Tibial nerve (tissue), 4 donors: ENCODE measurements around the gene CLDN11. TPM values are rescaled to one million over a fixed set of nuclear protein-coding genes. Genes with fewer than 3 reads are reported as not detected.

Experiments used
- DNase-seq, 2 donors: peaks; one replicate each; pipeline ENCODE4 v3.0.0-alpha.2; 2019; ENCODE audit warnings: low spot score in 2 of 2
- H3K27ac ChIP-seq, 4 donors: fragments of 200-600 bp; sonication (generic) in 3 of 4; one replicate each; pipeline ENCODE4 v1.5.1; 2017 to 2019; ENCODE audit warnings: mild to moderate bottlenecking in 1 of 4
- H3K27me3 ChIP-seq, 2 donors: fragments of 200-600 bp; sonication (generic) in 1 of 2; one replicate each; pipeline versions ENCODE4 v1.5.1 to v1.6.0; 2017 to 2019
- H3K36me3 ChIP-seq, 3 donors: fragments of 200-600 bp; sonication (generic); one replicate each; pipeline ENCODE4 v1.5.1; 2018 to 2019
- H3K4me1 ChIP-seq, 4 donors: fragments of 200-600 bp; sonication (generic) in 3 of 4; one replicate each; pipeline ENCODE4 v1.5.1; 2017 to 2019
- H3K4me3 ChIP-seq, 4 donors: fragments of 200-600 bp; sonication (generic) in 3 of 4; one replicate each; pipeline ENCODE4 v1.5.1; 2017 to 2019; ENCODE audit warnings: mild to moderate bottlenecking in 1 of 4, moderate library complexity in 1 of 4
- H3K9me3 ChIP-seq, 4 donors: fragments of 200-600 bp; sonication (generic) in 3 of 4; one replicate each; pipeline ENCODE4 v1.5.1; 2017 to 2019
- EP300 ChIP-seq, 2 donors: sonication (generic); formaldehyde crosslinking; IDR thresholded peaks; one replicate each; pipeline ENCODE4 v1.6.1; 2017; ENCODE audit warnings: antibody characterized with exemption in 2 of 2, mild to moderate bottlenecking in 1 of 2
- POLR2A ChIP-seq, 2 donors: fragments of 450-650 bp; IDR thresholded peaks; one replicate each; pipeline ENCODE4 v1.6.1; 2017; ENCODE audit warnings: antibody characterized with exemption in 2 of 2, mild to moderate bottlenecking in 2 of 2, moderate library complexity in 2 of 2
- WGBS, 2 donors: methylation state at CpG; one replicate each; pipeline ENCODE4 v1.1.5; 2018; 5-methylcytosine and 5-hydroxymethylcytosine counted together
- total RNA-seq, 4 donors: library from RNA; depleted of rRNA; stranded (reverse); fragments of >200 nt; gene quantifications; one replicate each; pipeline ENCODE4 v1.1.0, GENCODE V29; 2016
- TF ChIP-seq, protein P1 (sequence below), 5 experiments: fragments of 200-600 bp in 3 of 5; fragments of 450-650 bp in 2 of 5; sonication (generic) in 3 of 5; IDR thresholded peaks; one replicate each; pipeline ENCODE4 v1.5.1; 2016 to 2019; ENCODE audit warnings: antibody characterized with exemption in 5 of 5, mild to moderate bottlenecking in 3 of 5, moderate library complexity in 2 of 5

The CLDN11 gene
- total RNA-seq, 4 donors from 2014 or later, result 32.0 to 65.1 (median 52.8) TPM

DNA sequence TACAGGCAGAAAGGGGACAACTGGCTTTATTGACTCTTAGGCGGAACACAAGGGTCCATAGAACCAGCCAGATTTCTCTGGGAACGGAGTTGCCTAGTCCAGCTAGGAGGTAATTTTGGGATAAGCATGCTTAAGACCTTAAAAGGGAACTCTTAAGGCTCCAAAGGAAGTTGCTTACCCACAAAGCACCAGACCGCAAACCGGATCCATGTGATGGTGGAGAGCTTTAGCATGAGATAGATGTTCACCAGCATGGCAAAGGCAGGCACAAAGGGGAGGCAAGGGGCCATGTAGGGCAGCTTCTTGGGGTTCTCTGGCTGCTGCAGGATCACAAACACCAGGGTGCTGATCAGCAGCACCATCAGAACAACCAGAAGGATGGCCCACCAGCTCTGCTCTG, 61.4 kb downstream of the CLDN11 start:
- Histone ChIP-seq H3K4me1 (no peaks in the 10 kb centered on the region), H3K9me3 (no peaks in the 10 kb centered on the region), H3K4me3 (no peak overlapping the region), H3K36me3 (no peaks in the 10 kb centered on the region), H3K27me3 (no peaks in the 10 kb centered on the region), H3K27ac (no peak overlapping the region)
- no peak for DNase-seq
- WGBS, 2 donors, result 91 to 94% methylated on average over 4 of the region's 4 CpGs
- TF ChIP-seq EP300 (IDR thresholded peaks at IDR 0.05) (no peak), POLR2A (IDR thresholded peaks at IDR 0.05) (no peak)
- TF ChIP-seq, protein P1, sequence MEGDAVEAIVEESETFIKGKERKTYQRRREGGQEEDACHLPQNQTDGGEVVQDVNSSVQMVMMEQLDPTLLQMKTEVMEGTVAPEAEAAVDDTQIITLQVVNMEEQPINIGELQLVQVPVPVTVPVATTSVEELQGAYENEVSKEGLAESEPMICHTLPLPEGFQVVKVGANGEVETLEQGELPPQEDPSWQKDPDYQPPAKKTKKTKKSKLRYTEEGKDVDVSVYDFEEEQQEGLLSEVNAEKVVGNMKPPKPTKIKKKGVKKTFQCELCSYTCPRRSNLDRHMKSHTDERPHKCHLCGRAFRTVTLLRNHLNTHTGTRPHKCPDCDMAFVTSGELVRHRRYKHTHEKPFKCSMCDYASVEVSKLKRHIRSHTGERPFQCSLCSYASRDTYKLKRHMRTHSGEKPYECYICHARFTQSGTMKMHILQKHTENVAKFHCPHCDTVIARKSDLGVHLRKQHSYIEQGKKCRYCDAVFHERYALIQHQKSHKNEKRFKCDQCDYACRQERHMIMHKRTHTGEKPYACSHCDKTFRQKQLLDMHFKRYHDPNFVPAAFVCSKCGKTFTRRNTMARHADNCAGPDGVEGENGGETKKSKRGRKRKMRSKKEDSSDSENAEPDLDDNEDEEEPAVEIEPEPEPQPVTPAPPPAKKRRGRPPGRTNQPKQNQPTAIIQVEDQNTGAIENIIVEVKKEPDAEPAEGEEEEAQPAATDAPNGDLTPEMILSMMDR (IDR thresholded peaks at IDR 0.05), result no peak

DNA sequence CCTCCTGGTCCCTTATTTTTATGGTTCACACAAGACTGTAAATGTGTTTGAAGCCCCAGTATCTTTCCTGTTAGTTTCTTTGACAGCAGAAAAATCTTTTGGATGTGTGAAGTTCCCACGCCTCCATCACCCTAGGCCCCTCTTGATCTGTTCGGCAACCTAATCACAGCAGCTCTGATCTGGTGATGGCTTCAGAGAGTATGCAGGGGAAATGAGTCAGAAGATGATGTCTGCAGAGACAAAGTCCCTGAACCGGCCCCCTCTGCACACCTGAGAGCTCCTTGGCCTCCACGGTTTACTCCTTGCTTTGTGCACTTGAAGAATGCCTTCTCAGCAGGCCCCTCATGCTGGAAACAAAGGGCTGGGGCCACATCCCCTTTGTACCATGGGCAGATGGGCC, 63.5 kb downstream of the CLDN11 start:
- TF ChIP-seq EP300 (IDR thresholded peaks at IDR 0.05) (no peak), POLR2A (IDR thresholded peaks at IDR 0.05) (no peak)
- TF ChIP-seq, protein P1 (IDR thresholded peaks at IDR 0.05), result no peak
- Histone ChIP-seq H3K4me3 (no peak overlapping the region), H3K36me3 (no peaks in the 10 kb centered on the region), H3K4me1 (no peaks in the 10 kb centered on the region), H3K27ac (no peak overlapping the region), H3K9me3 (no peaks in the 10 kb centered on the region), H3K27me3 (no peaks in the 10 kb centered on the region)
- DNase-seq, result no peak
- 74 to 82% methylated on average over 4 of the region's 4 CpGs for WGBS, 2 donors

DNA sequence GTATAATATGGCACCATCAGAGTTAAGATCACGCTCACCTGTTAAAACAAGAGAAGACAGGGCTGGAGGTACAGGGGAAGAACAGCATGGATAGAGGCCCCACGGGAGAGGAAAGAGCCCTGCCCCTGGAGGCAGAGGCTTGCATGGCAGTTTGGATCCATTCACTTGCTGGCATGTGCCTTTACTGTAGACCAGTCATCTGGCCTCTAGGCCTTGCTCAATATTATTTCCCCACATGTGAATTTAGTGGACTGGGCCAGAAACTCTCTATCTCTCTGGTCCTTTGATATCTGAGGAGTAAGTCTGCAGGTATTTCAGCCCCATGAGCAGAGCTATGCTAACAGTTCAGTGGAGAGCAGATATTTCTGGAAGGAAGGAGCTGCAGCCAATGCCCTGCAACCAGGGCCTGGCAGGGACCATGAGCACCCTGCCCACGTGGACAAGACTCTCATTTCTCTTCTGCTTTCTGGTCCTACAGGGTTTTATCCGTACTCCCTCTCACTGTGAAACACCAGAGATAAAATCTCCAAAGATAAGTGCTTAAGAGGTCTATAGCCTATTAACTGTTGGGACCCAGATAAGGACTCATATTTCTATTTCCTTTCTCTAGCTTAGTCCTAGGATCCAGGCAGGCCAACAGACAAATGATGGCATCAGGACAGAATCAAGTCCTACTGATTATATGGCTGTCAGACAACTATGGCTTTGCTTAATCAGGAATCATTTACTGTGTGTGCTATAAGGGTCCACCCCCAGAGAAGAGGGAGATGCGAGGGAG, 65.0 kb downstream of the CLDN11 start:
- H3K4me1 ChIP-seq, result peaks cover 0 to 5% (median 0%) of the 10 kb centered on the region in 4 donors
- no peaks in the 10 kb centered on the region for H3K36me3 ChIP-seq
- no peaks in the 10 kb centered on the region for H3K27me3 ChIP-seq
- WGBS, 2 donors, result 77 to 80% methylated on average over 5 of the region's 5 CpGs
- TF ChIP-seq POLR2A (IDR thresholded peaks at IDR 0.05) (no peak), EP300 (IDR thresholded peaks at IDR 0.05) (no peak)
- TF ChIP-seq, protein P1 (IDR thresholded peaks at IDR 0.05), result no peak
- H3K9me3 ChIP-seq, result no peaks in the 10 kb centered on the region
- no peak for DNase-seq
- no peak overlapping the region for H3K27ac ChIP-seq
- H3K4me3 ChIP-seq, result no peak overlapping the region

Other genes starting within 250 kb of the CLDN11 start
- 100 to 1,000 TPM in 3 of 4 donors, 10 to 100 TPM in 1; 63.8 to 124 (median 112) TPM for gene PHC3, start 237.1 kb upstream of the CLDN11 start, total RNA-seq
- gene PRKCI, start 196.4 kb upstream of the CLDN11 start, total RNA-seq, result 10 to 100 TPM; 28.2 to 54.2 (median 34.3) TPM
- 10 to 100 TPM; 28.2 to 47.9 (median 43.4) TPM for gene SKIL, start 61.2 kb upstream of the CLDN11 start, total RNA-seq
- gene SLC7A14, start 167.2 kb downstream of the CLDN11 start, total RNA-seq, result under 1 TPM in 1 of 4 donors, not detected in 3; 0.44 TPM